CD4-positive, alpha-beta T cell treated with Interleukin-4 for 4 hours (primary cell): Measurements from ENCODE around the gene SLC35F1.
"Not testable (repeated sequence)": the region's sequence is repeated elsewhere in the genome, so short reads cannot be mapped to it uniquely, and the experiment has no call there.

Experiments used
- DNase-seq: peaks from one replicate; pipeline ENCODE4 v3.0.0-alpha.2; 2020

SLC35F1 gene

GRCh38 chr6:117906958-117907600 lies at the start of gene SLC35F1:
Gene SLC35F1, plus strand, starts transcription at chr6:117907264.
- DNase-seq = no peak

DNA sequence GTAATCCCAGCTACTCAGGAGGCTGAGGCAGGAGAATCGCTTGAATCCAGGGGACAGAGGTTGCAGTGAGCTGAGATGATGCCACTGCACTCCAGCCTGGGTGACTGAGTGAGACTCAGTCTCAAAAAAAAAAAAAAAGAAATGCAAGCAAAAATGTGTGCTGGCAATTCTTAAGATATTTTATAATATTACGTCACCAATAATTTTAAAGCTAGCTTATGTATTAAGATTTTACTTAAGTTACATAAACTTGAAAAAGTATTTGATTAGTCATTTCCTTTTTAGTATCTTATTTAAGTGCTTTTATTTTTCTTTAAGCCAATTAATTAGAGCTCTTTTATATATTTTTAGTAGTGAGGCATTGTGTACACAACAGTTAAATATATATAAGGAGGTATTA lies 48.5 kb upstream of the SLC35F1 start:
- not testable (repeated sequence) for DNase-seq

DNA sequence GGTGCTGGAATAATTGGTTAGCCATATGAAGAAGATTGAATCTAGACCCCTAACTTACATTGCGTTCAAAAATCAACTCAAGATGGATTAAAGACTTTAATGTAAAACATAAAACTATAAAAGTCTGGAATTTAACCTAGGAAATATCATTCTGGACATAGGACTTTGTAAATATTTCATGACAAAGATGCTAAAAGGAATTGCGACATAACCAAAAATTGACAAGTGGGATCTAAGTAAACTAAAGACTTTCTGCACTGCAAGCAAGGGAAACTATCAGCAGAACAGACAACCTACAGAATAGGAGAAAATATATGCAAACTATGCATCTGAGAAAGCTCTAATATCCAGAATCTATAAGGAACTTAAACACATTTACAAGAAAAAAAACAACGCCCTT lies 45.5 kb upstream of the SLC35F1 start:
- DNase-seq = no peak

DNA sequence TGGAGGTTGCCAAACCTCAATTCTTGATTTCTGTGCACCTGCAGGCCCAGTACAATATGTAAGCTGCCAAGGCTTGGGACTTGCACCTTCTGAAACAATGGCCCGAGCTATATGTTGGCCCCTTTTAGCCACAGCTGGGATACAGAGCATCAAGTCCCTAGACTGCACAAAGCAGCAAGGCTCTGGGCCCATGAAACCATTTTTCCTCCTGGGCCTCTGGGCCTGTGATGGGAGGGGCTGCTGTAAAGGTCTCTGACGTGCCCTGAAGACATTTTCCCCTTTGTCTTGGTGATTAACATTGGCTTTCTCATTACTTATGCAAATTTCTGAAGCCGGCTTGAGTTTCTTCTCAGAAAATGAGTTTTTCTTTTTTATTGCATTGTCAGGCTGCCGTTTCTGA lies 40.5 kb upstream of the SLC35F1 start:
- no peak for DNase-seq

DNA sequence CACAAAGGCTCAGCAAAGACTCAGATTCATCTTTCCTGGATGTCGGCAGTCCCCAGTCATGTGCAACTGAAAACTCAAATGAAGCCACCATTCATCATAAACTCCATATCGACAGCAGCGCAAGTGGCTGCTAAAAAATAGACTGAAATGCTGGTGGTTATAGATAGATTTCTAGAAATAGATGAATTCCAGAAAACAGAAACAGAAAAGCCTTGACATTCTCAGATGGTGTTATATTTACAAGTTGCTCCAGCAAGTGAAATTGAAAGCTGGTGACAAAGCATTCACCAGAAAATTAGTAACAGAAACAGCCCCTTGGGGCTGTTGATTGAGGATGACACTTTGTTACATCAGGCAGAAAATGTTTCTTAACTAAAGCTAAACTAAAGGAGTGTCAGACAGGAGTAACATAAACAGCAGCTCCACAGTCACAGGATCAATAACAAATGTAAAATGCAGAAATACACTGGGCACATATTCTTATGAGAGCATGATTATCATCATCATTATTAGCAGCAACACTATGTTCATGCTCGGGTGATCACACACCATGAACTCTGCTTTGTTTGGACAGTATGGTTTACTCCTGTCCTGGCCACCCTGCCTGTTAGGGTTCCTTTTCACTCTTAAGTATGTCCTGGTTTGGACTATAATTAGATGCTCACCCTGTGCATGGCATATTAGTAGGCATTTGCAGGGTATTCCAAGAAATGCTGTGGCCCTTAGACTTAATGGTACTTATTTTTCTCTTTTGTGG lies 36.4 kb upstream of the SLC35F1 start:
- DNase-seq = no peak

DNA sequence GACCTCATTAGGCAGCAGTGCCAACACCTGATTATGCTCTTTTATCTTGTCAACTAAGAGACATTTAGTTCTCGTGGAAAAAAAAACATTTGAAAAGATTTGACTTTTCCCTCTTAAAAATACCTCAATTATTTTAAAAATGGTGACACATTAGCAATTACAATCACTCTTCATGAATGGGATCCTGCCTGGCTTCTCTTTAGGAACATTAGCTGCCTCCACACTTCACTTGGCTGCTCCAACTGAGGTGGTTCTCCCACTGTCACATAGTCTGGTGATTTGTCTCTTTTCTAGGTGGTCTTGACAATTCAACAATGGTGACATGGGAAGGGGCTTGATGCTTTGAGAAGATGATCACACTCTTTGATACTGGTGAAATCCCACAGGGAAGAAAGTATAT lies 26.2 kb upstream of the SLC35F1 start:
- DNase-seq = no peak

DNA sequence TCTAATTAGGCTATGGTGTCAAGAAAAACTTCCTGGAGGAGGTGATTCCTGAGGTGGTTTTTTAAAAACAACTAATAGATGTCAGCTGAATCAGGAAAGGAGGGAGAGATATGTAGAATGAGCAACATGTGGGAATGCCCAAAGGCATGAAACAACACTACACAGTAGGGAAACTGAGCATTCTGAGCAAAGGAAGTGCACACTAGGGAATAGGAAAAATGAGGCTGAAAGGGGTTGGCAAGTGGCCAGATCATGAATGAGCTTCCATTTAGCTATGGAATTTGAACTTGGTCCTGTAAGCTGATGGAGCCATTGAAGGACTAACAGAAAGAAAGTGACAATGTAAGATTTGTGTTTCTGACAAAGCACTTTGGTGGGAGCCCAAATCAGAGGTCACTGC lies 16.9 kb upstream of the SLC35F1 start:
- no peak for DNase-seq

GRCh38 chr6:117906507-117906957 lies 532 bp upstream of the SLC35F1 start:
- DNase-seq = no peak

DNA sequence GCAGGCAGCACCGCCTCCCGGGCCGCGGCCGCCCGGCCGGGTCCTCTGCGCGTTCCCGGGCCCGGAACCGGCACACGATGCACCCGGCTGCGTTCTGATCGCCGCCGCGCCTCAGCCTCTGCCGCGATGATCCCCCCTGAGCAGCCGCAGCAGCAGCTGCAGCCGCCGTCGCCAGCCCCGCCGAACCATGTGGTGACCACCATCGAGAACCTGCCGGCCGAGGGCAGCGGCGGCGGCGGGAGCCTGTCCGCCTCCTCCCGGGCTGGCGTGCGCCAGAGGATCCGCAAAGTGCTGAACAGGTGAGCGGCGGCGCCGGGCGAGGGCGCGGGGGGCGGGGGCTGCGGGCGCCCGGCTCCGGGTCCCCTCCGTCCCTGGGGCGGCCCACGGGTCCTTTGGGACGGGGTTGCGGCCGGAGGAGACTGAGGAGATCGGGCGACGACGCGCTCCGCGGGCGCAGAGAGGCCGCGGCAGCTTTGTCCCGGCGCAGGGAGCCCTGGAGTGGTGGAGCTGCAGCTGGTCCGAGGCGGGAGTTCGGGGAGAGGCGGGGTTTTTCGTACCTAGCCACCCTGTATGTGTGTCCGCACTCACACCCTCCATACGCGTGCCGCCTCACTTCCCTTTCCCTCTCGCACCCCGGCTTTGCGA lies 659 bp downstream of the SLC35F1 start:
- DNase-seq = no peak

DNA sequence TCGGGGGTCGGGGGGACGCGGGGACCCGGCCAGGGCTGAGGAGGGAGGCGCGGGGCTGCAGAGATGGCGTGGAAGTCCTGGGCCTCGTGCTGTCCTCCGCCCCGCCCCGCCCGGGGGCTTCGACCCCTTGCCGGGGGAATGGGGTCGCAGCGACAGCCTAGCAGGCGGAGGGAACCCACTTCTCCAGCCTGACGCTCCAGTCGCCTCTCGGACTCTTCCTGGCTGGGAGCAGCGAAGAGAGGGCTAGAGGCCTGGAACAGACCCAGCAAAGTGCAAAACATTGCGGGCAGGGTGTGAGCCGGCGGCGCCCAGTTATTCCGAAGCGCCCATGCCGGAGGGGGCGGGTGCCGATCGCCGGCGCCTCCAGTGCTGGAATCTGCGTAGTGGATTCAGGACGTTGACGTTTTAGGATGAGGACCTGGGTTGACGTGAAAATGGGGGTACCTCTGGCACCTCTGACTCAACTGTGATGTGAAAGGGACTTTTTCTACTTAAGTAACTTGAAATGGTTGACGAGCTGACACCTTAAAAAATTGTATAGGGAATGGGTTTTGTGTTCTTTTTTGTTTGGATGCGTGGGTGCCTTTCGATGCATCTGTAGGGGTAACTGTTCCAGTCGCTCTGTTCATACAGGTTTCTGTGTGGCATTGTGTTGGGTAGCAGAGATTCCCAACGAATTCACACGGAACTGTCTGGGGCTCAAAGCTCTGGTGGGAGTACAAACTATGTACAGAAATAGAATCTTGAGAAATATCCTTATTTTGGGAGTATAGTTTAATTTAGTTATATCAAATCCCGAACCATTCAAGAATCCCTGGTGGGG lies 1.4 kb downstream of the SLC35F1 start:
- no peak for DNase-seq

- DNase-seq = no peak
Observed at GRCh38 chr6:117909638-117910037, 2.6 kb downstream of the SLC35F1 start.

GRCh38 chr6:117910549-117910948 lies 3.5 kb downstream of the SLC35F1 start:
- no peak for DNase-seq

DNA sequence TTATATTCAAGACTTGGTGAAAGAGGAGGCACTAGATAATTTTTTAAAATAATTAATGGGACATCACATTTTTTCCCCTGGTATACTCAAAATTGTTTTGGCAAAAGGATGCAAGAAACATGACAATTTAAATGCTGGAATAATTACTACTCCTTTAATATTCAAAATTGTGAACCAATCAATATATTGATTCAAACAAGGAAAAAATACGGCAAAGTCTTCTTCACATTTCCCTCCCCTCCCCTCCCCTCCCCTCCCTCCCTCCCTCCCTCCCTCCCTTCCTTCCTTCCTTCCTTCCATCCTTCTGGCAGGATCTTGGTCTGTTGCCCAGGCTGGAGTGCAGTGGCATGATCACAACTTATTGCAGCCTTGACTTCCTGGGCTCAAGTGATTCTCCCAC lies 4.1 kb downstream of the SLC35F1 start:
- no peak for DNase-seq

DNA sequence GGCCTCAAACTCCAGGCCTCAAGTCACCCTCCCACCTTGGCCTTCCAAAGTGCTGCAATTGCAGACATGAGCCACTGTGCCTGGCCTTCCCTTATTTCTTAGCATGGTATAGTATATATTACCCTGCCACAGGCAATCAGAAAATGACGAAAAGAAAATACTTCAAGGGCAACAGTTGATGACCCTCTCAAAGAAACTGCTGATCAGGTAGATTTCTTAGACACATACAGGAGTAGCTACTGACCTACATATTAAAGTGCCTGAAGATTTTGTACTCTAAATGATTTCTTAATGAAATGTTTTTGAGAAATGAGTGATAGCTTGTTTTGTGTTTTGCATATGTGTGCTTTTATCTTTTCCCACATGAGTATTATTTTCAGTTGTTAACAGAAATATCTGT lies 4.6 kb downstream of the SLC35F1 start:
- DNase-seq = no peak

DNA sequence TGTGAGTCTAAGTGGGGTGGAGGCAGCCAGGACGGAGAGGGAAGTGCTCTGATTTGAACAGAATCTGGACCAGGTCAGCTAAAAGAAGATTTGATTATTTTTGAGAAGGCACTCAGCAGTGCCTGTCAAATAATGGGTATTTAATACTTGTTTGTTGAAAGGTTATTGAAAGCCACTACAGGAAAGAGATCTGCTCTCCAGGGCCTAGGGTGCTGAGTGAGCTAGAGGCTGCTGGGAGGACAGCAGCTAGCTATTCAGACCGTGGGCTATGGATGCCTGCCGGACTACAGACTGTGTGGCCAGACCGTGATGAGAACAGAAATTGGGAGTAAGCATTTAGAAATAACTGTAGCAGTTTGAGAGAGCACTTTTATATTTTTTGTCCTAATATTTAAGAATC lies 8.8 kb downstream of the SLC35F1 start:
- DNase-seq = no peak

- DNase-seq = no peak
Observed at GRCh38 chr6:117916483-117916882, 9.4 kb downstream of the SLC35F1 start.

DNA sequence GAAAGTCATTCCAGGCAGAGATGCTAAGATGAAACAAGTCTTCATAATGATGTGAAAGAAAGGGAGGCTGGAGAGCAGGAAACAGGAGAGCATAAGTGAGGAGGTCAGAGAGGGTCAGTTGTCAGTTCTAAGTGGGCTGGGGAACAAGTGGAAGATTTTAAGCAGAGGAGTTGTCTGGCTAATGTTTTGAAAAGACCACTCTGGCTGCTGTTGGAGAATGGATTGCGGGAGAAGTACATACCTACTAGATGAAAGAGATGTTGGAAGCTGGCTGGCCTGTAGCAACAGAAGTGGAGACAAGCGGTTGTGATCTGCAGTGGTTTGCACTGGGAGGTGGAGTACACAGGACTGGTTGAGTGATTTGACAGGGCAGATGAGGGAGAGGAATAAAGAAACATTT lies 10.1 kb downstream of the SLC35F1 start:
- DNase-seq = no peak

GRCh38 chr6:117918454-117918853 lies 11.4 kb downstream of the SLC35F1 start:
- no peak for DNase-seq

DNA sequence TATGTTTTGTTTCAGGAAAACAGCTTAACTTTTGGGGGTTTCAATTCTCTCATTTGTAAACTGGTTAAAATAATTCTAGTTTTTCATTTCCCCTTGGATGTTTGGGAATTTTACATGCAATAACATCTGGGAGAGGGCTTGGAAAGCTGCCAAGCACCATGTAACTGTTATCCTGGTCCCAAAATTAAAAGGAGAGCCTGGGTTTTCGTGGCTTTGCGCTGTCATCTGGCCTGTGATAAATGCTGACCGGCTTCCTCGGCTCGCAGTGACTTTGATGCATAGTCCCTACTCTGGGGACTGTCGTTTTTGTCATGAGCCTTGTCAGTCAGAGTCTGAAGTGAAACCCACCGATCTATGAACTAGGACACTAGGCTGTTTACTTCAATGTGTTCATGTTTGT lies 12.2 kb downstream of the SLC35F1 start:
- DNase-seq = no peak

- DNase-seq = no peak
Observed at GRCh38 chr6:117919775-117920729, 13.0 kb downstream of the SLC35F1 start.

DNA sequence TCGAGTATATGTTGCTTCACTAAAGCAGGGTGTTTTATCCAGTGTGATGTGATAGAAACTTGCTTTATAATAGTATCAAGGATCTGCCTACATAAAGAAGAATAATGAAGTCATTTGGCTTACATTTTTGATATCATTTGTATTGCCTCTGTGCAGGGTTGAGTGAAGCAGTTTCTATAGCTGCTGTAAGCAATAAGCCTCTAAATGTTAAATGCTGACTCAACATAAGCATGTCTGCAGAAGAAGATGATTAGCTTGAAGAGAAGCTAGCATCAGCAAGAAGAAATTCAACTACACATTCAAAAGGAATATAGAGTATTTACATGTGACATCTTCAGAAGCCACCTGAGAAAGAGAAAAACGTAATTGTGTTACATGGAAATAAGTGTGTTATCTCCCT lies 17.6 kb downstream of the SLC35F1 start:
- no peak for DNase-seq

- no peak for DNase-seq
Observed at GRCh38 chr6:117927866-117928265, 20.8 kb downstream of the SLC35F1 start.
